SKM-1 treated with dmso at 0.1 percent for 144 hours (cell line): Measurements from ENCODE around the gene FGF2.
"Not testable (repeated sequence)": the region's sequence is repeated elsewhere in the genome, so short reads cannot be mapped to it uniquely, and the experiment has no call there.

Experiments used
- DNase-seq: peaks from one replicate; lab custom pipeline; 2025; ENCODE audit not compliant: unreplicated experiment; lab: John Stamatoyannopoulos, UW

Gene FGF2

GRCh38 chr4:122845066-122845465, 18.4 kb downstream of the FGF2 start:
- DNase-seq: no peak

GRCh38 chr4:122845760-122846159, 19.1 kb downstream of the FGF2 start:
- no peak for DNase-seq

DNA sequence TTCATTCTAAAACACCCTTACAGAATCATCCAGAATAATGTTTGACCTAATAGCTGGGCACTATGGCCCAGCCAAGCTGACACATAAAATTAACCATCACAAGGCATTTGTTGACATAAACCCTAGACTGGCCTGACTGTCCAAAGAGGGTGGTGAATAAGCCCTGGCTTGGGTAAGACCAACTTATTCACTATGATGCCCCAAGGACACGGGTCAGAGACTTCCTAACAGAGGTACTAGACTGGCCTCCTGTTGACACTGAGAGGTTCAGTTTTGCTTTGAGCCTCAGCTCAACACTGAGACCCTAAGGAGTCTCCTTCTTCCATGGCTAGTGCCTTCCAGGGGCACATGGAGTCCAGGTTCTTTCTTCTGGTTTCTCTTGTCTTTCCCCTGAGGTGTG, 21.3 kb downstream of the FGF2 start:
- no peak for DNase-seq

GRCh38 chr4:122849789-122850188, 23.2 kb downstream of the FGF2 start:
- DNase-seq: not testable (repeated sequence)

GRCh38 chr4:122851568-122851967, 24.9 kb downstream of the FGF2 start:
- DNase-seq: no peak

DNA sequence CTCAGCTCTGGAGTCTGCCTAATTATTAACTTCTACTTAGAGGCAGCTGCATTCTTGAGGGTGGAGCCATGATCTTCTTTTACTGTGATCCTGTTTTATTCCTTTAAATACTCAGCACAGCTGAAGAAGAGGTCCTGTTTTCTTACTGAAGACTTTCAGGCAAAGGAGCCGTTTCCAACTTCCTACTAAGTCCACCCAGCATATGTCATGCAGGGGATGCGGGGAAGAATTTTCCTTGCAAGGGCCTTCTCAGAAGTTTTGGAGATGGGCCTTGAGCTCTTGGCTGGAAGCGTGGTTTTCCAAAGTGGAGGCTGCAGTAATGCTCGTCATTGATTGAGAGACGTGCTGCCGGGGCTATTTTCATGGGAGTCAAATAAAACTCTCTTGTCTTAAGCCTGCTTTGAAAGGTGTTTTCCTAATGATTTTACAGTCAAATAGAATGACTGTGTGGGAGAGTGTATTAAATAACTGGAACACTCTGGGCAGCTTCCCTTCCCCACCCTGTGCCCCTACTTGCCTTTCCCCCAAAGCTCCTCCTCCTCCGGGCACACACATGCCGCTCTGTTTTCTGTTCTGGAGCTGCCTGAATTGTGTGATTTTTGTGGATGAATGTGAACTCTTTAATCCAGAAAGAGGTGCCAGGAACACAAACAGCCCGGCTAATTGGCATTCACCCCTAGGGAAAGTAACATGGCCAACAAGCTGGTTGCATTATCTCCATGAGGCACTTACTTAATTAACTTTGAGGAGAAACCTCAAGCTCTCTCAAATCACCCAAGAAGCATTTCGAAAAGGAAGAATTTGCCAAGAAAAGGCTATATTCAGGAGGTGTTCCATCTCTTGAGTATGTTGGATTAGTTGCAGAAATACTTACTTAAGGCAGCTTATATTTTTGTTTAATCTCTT, 28.1 kb downstream of the FGF2 start:
- no peak for DNase-seq

- no peak for DNase-seq
Measured at GRCh38 chr4:122855353-122855890, 28.8 kb downstream of the FGF2 start.

DNA sequence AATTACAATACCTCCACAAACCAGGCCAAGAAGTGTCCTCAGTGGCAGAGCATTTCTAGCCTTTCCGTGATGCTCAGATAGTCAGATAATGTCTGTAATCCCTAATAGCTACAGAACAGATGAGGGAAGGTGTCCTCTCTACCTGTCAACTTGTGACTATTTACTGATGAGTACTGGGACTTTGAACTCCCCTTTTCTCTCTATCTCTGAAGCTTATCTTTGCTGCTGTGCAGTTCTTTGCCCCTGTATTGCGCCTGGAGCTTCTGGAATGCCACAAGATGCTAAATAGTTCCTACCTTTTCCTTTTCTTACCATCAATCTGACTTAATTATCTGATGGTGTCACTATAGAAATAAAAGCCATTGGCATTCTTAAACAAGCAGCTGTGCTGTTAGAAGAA, 30.5 kb downstream of the FGF2 start:
- DNase-seq: no peak

GRCh38 chr4:122858705-122859104, 32.1 kb downstream of the FGF2 start:
- no peak for DNase-seq

DNA sequence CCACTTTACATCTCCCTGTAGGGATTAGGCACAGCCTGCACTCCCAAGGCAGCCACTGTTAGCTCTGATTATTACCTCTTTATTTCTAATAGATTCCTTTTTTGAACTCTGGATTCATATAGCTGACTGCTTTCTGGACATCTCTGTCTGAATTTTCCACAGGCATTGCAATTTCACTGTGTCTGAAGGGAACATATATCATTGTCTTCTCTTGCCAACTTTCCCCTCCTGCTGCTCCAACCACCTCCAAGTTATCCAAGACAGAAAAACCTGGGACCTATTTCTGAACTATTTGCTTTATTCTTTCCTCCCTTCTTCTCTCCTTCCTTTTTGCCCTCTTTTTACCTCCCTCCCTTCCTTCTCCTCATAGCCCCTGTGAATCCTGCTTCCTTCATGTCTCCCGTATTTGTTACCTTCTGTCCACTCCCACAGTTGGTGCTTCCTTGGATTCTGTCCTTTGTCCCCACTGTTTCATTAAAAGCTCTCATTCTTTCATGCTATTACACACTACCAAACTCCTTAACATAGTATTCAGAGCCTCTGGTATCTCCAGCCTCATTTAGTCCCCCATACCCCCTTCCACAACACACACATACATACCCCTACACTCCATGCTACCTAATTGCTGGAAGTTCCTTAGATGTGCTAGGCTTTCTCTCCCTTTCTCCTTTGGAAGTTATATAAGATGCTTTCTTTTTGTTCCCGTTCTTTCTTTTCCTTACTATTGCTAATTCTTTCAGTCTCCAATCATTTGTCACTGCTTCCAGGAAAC, 34.7 kb downstream of the FGF2 start:
- DNase-seq: no peak

DNA sequence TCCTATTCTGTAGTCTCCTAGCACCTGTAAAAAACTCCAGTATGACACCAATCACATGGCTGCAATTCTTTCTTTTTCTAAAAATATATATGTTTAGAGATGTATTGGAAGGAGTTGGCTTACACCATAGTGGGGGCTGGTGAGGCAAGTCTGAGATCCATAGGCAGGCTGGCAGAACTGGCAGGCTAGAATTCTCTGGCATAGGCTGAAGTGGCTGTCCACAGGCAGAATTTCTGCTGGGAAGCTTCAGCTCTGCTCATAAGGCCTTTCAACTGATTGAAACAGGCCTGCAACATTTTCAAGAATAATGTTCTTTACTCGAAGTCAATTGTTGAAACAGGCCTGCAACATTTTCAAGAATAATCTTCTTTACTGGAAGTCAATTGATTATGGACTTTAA, 37.0 kb downstream of the FGF2 start:
- DNase-seq: no peak

- no peak for DNase-seq
Measured at GRCh38 chr4:122865425-122865824, 38.8 kb downstream of the FGF2 start.

- DNase-seq: not testable (repeated sequence)
Measured at GRCh38 chr4:122868235-122868634, 41.6 kb downstream of the FGF2 start.

GRCh38 chr4:122873146-122873545, 46.5 kb downstream of the FGF2 start:
- DNase-seq: no peak

GRCh38 chr4:122873821-122874593, 47.4 kb downstream of the FGF2 start:
- DNase-seq: no peak

GRCh38 chr4:122875949-122876348, 49.3 kb downstream of the FGF2 start:
- no peak for DNase-seq

DNA sequence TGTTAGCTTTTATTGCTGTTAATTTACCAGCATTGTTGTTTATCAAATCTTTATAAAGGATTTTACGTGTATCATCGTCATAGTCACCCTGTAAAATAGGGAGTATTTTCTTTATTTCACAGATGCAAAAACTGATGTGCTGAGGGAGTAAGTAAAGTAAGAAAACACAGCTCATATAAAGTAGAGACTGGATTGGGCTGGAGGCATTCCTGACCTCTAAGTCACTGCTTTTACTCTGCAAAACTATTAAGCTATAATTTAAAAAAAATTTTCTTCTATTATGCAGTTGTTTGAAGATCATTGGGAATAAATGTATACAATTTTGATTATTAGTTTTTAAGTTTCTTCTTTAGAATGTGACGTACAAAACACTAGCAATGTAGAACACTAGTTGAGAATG, 49.8 kb downstream of the FGF2 start:
- DNase-seq: no peak

- DNase-seq: no peak
Measured at GRCh38 chr4:122879001-122879400, 52.4 kb downstream of the FGF2 start.

GRCh38 chr4:122882857-122883735, 56.5 kb downstream of the FGF2 start:
- DNase-seq: no peak

DNA sequence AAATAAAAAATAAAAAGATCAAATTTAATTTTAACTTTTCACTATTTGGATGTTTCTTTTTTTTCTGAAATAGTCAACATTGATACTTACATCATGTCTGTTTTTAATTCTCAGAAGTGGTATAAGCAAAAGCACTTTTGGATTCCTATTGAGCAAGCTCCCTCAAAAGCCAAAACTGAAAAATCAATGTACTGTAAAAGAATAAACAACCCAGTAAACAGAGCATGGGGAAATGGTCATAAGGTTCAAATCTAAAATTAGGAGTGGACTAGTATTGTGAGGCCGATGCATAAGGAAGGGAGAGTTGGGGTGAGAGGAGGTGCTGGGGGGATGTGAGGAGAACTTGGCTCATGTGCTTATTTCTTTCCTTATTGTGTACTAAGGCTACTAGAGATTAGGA, 57.9 kb downstream of the FGF2 start:
- no peak for DNase-seq
